ENCODE results near the gene CD82.

CD82 gene, protein sequence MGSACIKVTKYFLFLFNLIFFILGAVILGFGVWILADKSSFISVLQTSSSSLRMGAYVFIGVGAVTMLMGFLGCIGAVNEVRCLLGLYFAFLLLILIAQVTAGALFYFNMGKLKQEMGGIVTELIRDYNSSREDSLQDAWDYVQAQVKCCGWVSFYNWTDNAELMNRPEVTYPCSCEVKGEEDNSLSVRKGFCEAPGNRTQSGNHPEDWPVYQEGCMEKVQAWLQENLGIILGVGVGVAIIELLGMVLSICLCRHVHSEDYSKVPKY

GRCh38 chr11:44565211-44565952 is at the start of gene CD82:
CD82 (plus strand) TSS chr11:44565663; CDS start chr11:44594663, 29,000 bp downstream.
- DNase-seq, result peak; percentile 97

DNA sequence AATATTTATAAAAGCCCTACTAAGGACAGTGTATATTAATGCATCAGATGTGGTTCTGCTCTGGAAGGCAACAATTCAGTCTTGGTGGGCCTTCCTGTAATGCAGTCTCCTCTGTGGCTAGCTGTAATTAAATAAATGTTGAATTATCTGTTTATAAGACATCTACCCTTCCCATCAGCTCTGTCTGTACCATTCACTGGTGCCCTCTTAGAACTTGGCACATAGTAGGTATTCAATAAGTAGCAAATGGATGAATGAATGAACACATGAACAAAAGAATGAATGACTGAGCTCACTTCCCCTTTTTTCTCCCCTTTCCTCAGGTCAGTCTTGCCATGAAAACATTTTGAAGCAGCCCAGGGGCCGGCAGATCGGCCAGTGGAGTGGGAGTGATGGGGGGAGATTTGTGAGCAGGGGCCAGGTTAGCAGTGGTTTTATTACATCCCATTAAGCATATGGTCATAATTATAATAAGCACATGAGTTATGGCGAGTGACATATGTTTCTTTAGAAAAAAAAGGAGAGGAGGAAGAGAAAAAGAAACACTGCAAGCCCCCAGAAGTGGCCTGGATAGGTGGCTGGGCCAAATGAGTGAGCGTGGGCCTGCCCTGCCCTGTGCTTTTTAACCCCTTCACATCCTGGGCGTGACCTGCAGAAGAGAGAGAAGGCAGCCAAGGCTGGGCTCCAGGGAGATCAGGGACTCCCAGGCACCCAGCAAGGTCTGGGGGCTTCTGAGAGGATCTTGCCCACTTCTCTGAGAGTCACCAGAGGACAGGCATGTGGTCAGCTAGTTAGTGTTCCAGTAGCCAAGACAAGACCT is 48.6 kb upstream of the CD82 start:
- DNase-seq, result no peak

- DNase-seq, result no peak
Observed at GRCh38 chr11:44517541-44517940, 47.9 kb upstream of the CD82 start.

- DNase-seq, result no peak
Observed at GRCh38 chr11:44518968-44519550, 46.4 kb upstream of the CD82 start.

DNA sequence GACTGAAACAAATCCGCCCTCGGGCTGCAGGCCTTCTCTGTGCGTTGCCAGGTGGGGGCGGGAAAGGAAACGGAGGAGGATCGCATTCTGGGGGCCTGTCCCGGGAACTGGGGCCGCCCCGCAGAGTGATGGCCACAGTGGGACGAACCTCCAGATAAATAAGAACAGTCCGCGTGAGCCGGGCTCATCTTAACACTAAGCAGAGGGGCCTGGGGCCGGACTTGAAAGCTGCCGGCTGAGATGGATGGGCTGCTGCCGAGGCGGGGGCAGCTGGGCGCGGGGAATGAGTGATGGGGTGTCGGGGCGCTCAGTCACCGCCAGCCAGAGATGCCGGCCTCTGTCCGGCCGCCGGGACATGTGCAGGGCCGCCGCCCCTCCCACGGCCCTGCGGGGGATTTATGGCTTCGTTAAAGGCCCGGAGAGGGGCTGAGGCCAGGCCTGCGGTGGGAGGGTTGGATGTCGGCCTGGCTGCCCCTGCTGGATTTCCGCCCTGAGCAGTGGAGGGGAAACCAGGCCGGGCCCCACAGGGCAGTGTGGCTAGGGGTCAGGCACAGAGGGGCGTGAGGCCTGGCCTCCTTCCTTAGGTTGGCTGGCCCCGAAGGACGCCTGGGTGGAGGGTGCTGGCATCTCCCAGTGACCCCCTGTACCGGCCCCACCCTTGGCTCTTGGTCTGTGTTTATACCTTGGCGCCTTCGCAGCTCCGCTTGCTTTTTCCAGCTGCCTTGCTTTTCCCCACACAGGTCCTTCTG is 45.3 kb upstream of the CD82 start:
- no peak for DNase-seq

GRCh38 chr11:44521148-44521547 is 44.3 kb upstream of the CD82 start:
- no peak for DNase-seq

GRCh38 chr11:44522294-44522693 is 43.2 kb upstream of the CD82 start:
- DNase-seq, result no peak

DNA sequence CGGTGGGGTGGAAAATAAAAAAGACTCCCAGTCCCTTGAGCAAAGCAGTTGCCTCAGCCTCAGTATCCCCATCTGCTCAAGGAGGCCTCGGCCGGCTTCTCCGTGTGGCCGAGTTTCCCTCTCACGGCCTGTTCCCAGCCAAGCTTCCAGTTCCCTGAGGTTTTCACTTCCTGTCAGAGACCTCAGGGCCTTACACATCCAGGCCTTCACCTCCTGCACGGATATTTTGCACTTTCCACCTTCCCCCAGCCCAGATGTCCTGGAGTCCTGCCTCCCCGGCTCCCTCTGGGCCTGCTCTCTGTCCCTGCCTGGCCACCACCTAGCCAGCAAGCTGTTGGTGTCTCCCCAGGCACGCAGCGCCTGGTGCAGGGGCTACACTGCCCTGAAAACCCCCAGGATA is 41.1 kb upstream of the CD82 start:
- no peak for DNase-seq

GRCh38 chr11:44524751-44525201 is 40.7 kb upstream of the CD82 start:
- DNase-seq, result no peak

GRCh38 chr11:44525473-44526252 is 39.8 kb upstream of the CD82 start:
- DNase-seq, result no peak

DNA sequence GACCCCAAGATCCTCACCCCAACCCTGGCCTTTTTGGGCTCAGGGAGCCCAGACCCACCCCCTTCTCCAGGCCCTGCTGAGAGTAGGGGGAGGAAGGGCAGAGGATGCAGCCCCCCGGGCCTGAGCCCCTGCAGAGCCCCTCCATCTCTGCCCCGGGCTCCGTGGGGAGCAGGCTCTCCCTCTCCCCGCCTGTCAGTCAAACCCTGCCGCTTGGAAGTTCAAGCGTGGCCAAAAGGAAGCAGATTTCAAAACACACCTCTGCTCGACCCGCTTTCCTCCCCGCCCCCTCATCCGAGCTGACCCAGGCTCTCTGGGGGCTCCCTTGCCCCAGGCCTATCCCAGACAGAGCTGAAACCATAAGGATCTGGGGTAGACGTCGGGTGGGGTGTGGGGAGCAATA is 39.0 kb upstream of the CD82 start:
- no peak for DNase-seq

DNA sequence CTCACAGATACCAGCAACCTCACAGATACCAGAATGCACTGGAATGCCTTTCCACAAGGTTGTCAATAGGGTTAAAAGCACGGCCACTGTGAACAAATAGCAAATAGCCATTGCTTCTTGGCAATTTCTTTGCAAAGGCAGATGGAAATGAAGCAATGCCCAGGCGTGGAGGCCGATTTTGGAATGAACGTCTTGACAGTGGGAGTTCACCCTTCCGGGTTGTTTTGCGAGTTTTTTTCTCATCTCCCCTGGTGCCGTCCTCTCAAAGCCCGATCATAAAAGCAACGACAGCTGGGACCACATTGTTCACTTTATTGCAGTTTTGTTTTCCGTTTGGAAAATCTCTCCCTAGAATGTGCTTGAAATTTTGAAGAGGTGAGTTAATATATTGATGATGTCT is 38.0 kb upstream of the CD82 start:
- DNase-seq, result peak; percentile 31

GRCh38 chr11:44528103-44528502 is 37.4 kb upstream of the CD82 start:
- no peak for DNase-seq

DNA sequence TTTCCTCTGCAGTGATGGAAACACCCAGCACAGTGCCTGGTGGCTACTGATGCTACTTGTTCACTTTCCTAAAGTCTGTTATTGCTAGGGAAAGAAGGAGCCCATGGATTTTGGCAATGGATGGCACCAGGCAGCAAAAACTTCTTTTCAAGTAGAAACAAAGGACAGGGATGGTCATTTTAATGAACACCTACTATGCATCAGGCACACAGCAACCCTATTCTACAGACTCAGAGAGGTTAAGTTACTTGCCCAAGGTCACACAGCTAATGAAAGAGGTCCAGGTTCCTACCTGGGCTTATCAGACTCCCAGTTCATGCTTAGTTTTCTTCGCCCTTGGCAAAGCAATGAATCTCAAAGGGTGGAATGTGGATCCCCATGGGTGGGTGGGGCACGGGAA is 36.9 kb upstream of the CD82 start:
- no peak for DNase-seq

GRCh38 chr11:44529895-44530412 is 35.5 kb upstream of the CD82 start:
- no peak for DNase-seq

DNA sequence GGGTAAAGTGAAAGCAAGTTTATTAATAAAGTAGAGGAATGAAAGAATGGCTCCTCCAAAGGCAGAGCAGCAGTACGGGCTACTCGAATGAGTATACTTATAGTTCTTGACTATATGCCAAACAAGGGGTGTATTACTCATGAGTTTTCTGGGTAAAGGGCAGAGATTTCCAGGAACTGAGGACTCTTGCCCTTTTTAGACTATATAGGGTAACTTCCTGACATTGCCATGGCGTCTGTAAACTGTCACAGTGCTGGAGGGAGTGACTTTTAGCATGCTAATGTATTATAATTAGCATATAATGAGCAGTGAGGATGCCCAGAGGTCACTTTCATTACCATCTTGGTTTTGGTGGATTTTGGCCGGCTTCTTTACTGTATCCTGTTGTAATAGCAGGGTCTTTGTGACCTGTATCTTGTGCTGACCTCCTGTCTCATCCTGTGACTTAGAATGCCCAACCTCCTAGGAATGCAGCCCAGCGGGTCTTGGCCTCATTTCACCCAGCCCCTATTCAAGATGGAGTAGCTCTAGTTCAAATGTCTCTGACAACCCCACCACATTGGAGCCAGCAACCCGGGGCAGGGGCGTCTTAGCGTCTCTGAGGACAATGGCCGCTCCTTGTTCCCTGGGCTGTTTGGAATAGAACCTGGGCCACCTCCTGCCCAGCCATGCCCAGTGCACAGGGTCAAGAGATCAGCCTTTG is 34.9 kb upstream of the CD82 start:
- DNase-seq, result no peak

DNA sequence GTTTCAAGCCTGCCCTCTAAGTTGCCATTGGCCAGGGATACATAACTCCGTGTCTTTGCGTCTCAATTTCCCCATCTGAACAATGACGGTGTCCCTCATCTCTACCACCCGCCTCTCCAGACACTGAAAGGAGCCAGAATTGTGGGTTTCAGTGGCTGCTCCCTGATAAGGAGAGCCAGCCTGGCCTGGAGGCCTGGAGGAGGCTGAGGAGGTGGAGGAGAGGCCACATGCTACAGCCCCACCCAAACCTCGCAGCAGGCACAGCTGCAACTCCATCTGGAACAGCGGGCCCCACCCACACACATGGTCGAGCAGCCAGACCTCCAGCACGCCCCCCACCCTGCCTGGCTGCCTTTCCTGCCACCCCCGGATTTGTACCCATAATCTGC is 34.4 kb upstream of the CD82 start:
- DNase-seq, result no peak

DNA sequence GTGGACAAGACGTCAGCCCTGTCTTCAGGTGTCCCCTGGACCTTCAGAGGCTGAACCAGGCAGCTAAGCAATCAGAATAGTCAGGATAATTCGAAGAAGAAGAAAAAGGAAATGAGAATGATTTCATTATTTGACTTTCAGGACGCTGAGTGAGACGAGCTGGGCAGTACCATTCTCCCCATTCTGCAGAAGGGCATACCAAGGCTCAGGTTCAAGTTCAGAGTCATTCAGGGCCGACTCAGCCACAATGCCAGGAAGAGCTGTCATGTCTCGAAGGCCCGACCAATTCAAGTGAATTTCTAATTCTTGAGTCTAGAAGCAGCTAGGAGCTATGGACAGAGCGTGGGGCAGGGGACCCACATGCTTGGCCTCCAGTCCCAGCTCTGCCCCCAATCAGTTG is 33.8 kb upstream of the CD82 start:
- no peak for DNase-seq

- no peak for DNase-seq
Observed at GRCh38 chr11:44532809-44533208, 32.7 kb upstream of the CD82 start.

- no peak for DNase-seq
Observed at GRCh38 chr11:44533921-44534711, 31.3 kb upstream of the CD82 start.
